Loucy (cell line): ENCODE data around the gene MAFB.

Source experiments
- CTCF ChIP-seq: fragments of 200-600 bp; sonication (generic); conservative IDR thresholded peaks from 2 replicates; pipeline ENCODE4 v1.5.1; 2014; ENCODE audit warnings: mild to moderate bottlenecking, antibody characterized with exemption, low read length
- EZH2phosphoT487 ChIP-seq: fragments of 200-600 bp; IDR thresholded peaks from 2 replicates; pipeline ENCODE4 v1.6.1; 2018; ENCODE audit warnings: antibody characterized with exemption, mild to moderate bottlenecking, moderate library complexity, borderline replicate concordance

DNA sequence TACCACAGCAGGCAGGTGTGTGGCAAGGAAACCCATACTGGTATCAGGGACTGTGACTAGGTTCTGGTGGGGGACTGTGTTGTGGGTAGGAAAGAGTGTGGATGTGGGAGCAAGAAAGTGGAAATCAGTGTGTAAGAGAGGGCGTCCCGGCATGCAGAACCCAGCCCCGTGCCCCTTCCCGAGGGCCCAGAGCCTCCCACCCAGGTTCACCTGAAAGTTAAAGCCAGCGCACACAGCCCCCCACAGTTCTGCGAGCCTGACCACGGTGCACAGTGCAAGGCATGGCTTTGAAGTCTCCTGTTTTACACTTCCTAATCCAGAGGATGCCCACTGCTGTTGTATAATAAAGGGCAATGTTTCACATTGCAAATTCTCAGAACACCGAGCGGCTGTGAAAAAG is 22.7 kb downstream of the MAFB start:
- TF ChIP-seq CTCF (no peak), EZH2phosphoT487 (no peak)
